ENCODE results near the gene RGS7BP. TPM values are rescaled to one million over a fixed set of nuclear protein-coding genes. Genes with fewer than 3 reads are reported as not detected.

The RGS7BP gene
- polyA plus RNA-seq, 2 of the 4 experiments (the other 2 are of a cell fraction), result not detected

DNA sequence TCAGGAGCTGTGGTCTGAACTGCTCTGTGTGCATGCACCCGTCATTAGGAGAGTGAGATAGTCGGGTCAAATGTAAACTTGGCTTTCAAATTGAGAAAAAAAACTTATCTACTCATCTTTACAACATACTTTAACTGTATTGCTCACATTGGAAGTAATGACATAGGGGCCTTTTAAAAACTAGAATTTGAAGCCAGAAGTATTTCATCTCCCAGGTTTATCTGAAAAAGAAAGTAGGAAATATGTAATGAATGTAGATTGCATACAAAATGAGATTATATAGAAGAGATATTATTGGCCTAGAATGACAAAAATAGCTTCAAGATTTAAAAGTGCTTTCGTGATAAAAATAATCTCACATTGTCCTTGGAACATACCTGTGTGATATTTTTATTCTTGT is 24.3 kb downstream of the RGS7BP start:
- Histone ChIP-seq H3K27ac (no peak overlapping the region), H3K9me3 (no peaks in the 10 kb centered on the region), H3K4me1 (no peaks in the 10 kb centered on the region), H3K4me3 (no peak overlapping the region), H3K4me2 (no peak overlapping the region)
- FAIRE-seq, result no peak
- ChIA-PET POLR2A (no interaction called here), CTCF (interaction anchor here (0.6 kb wide), 1 partner anchor 301 kb away, joined by 3 read pairs; no protein-coding TSS in a partner anchor)
- no peak for ATAC-seq
- 3% methylated on average over 3 of the region's 3 CpGs for WGBS (ENCODE audit: missing lambda C conversion rate)
- DNase-seq (ENCODE audit: low read depth in 1 of 2, low spot score in 1 of 2), result no peak
- TF ChIP-seq MYC (IDR thresholded peaks at IDR 0.05; ENCODE audit: borderline replicate concordance, low read length) (no peak), RARB (CRISPR knock-in tag; IDR thresholded peaks at IDR 0.05) (no peak), MAZ (IDR thresholded peaks at IDR 0.05; ENCODE audit: borderline replicate concordance, low read depth, low read length) (no peak), CBX2 (IDR thresholded peaks at IDR 0.05; ENCODE audit: borderline replicate concordance, low read depth) (no peak), EP300 (IDR thresholded peaks at IDR 0.05) (no peak)

DNA sequence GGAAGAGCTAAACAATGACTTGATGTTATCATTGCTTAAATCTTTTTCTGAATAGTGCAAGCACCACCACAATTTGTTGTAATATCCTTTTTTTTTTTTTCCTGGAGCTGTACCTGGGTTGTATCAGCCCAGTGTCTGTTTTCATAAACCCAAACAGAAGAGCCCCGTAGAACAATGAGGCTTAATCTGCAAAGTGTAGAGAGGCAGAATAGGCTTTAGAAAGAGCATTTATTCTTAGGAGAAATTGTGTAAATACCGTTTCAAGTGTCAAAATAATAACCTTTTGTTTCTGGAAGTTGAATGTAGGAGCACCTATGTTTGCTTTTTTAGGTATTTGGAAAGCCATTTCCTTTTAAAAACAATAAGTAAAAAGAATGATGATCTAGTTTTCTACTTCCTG is 26.4 kb downstream of the RGS7BP start:
- ChIA-PET CTCF (interaction anchor here (0.6 kb wide), 2 partner anchors 303 to 785 kb away, joined by 3 read pairs; no protein-coding TSS in a partner anchor), POLR2A (no interaction called here)
- Histone ChIP-seq H3K4me1 (no peaks in the 10 kb centered on the region), H3K27ac (no peak overlapping the region), H3K4me2 (no peak overlapping the region), H3K4me3 (no peak overlapping the region), H3K9me3 (no peaks in the 10 kb centered on the region)
- 5% methylated on average over 2 of the region's 2 CpGs for WGBS (ENCODE audit: missing lambda C conversion rate)
- ATAC-seq, result no peak
- FAIRE-seq, result no peak
- no peak for DNase-seq (ENCODE audit: low read depth in 1 of 2, low spot score in 1 of 2)
- TF ChIP-seq RAD21 (conservative IDR thresholded peaks at IDR 0.05 in 1 of 2, IDR thresholded peaks at IDR 0.05 in 1 of 2) (no peak), FOSL2 (IDR thresholded peaks at IDR 0.05) (no peak), FOSL2 (CRISPR knock-in tag; IDR thresholded peaks at IDR 0.05) (no peak)

- ChIA-PET POLR2A (no interaction called here), CTCF (interaction anchor here (0.5 to 0.6 kb wide), 3 partner anchors 142 to 785 kb away, joined by 3 to 6 read pairs (median 3); no protein-coding TSS in a partner anchor)
- H3K27ac ChIP-seq, result no peak overlapping the region
- H3K9me3 ChIP-seq, result no peaks in the 10 kb centered on the region
- H3K4me2 ChIP-seq, result no peak overlapping the region
- H3K4me3 ChIP-seq, result no peak overlapping the region
- H3K4me1 ChIP-seq, result no peaks in the 10 kb centered on the region
- no peak for DNase-seq (ENCODE audit: low read depth in 1 of 2, low spot score in 1 of 2)
- FAIRE-seq, result no peak
- TF ChIP-seq EHMT2 (IDR thresholded peaks at IDR 0.05; ENCODE audit: low read depth), result no peak
- TF ChIP-seq, protein P1, sequence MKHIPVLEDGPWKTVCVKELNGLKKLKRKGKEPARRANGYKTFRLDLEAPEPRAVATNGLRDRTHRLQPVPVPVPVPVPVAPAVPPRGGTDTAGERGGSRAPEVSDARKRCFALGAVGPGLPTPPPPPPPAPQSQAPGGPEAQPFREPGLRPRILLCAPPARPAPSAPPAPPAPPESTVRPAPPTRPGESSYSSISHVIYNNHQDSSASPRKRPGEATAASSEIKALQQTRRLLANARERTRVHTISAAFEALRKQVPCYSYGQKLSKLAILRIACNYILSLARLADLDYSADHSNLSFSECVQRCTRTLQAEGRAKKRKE (CRISPR knock-in tag; IDR thresholded peaks at IDR 0.05; ENCODE audit: low read depth), result no peak
- no peak for TF ChIP-seq HMGXB4 (CRISPR knock-in tag; IDR thresholded peaks at IDR 0.05; ENCODE audit: borderline replicate concordance)
- TF ChIP-seq NPAS2 (CRISPR knock-in tag; IDR thresholded peaks at IDR 0.05; ENCODE audit: borderline replicate concordance), result no peak
- no peak for TF ChIP-seq MYC (IDR thresholded peaks at IDR 0.05; ENCODE audit: borderline replicate concordance, low read length)
- TF ChIP-seq BHLHE40 (IDR thresholded peaks at IDR 0.05; ENCODE audit: low read depth, low read length), result no peak
- TF ChIP-seq EHF (CRISPR knock-in tag; IDR thresholded peaks at IDR 0.05), result no peak
- no peak for TF ChIP-seq CEBPB (IDR thresholded peaks at IDR 0.05)
- no peak for TF ChIP-seq HOXB5 (CRISPR knock-in tag; IDR thresholded peaks at IDR 0.05)
- TF ChIP-seq TP53 (CRISPR knock-in tag; IDR thresholded peaks at IDR 0.05), result no peak
- TF ChIP-seq RNF2 (IDR thresholded peaks at IDR 0.05; ENCODE audit: borderline replicate concordance, low read depth), result no peak
- TF ChIP-seq CBX2 (IDR thresholded peaks at IDR 0.05; ENCODE audit: borderline replicate concordance, low read depth), result no peak
- TF ChIP-seq, protein P2, sequence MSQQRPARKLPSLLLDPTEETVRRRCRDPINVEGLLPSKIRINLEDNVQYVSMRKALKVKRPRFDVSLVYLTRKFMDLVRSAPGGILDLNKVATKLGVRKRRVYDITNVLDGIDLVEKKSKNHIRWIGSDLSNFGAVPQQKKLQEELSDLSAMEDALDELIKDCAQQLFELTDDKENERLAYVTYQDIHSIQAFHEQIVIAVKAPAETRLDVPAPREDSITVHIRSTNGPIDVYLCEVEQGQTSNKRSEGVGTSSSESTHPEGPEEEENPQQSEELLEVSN (IDR thresholded peaks at IDR 0.05; ENCODE audit: borderline replicate concordance, low read depth), result no peak
- TF ChIP-seq NR3C1 (IDR thresholded peaks at IDR 0.05), result no peak
- no peak for TF ChIP-seq SREBF2 (IDR thresholded peaks at IDR 0.05)
- TF ChIP-seq SMC3 (IDR thresholded peaks at IDR 0.05), result no peak
- no peak for TF ChIP-seq CTCF (IDR thresholded peaks at IDR 0.05)
- TF ChIP-seq TFCP2L1 (CRISPR knock-in tag; IDR thresholded peaks at IDR 0.05), result no peak
- TF ChIP-seq HES2 (IDR thresholded peaks at IDR 0.05), result no peak
- no peak for TF ChIP-seq KDM5A (IDR thresholded peaks at IDR 0.05)
- no peak for ATAC-seq
- 44% methylated on average over 2 of the region's 2 CpGs for WGBS (ENCODE audit: missing lambda C conversion rate)
These were observed 26.8 kb downstream of the RGS7BP start for GRCh38 chr5:64532657-64533056.
